Fibroblast of lung (primary cell): ENCODE results near the gene TCF4. TPM values are rescaled to one million over a fixed set of nuclear protein-coding genes. Genes with fewer than 3 reads are reported as not detected.

Source experiments
- DNase-seq, 2 donors: peaks; one replicate each; pipeline versions ENCODE4 v3.0.0 to v3.0.0-alpha.2; 2010; ENCODE audit warnings: low read depth in 2 of 2
- H2AFZ ChIP-seq: 2 replicates; pipeline ENCODE4 v1.5.1; 2012; ENCODE audit warnings: low read length, control low read depth, inconsistent platforms
- H3K27ac ChIP-seq: 2 replicates; pipeline ENCODE4 v1.5.1; 2011; ENCODE audit warnings: low read length, control low read depth; ENCODE audit not compliant: insufficient read depth
- H3K27me3 ChIP-seq: 2 replicates; pipeline ENCODE4 v1.5.1; 2011; ENCODE audit warnings: mild to moderate bottlenecking, low read length; ENCODE audit not compliant: control insufficient read depth, insufficient read depth
- H3K36me3 ChIP-seq: 2 replicates; pipeline ENCODE4 v1.5.1; 2011; ENCODE audit warnings: low read length; ENCODE audit not compliant: control insufficient read depth, insufficient read depth
- H3K4me1 ChIP-seq: 2 replicates; pipeline ENCODE4 v1.5.1; 2011; ENCODE audit warnings: low read length; ENCODE audit not compliant: control insufficient read depth, insufficient read depth; ENCODE audit errors: extremely low read depth
- H3K4me2 ChIP-seq: 2 replicates; pipeline ENCODE4 v1.5.1; 2011; ENCODE audit warnings: low read length, control low read depth; ENCODE audit not compliant: insufficient read depth; ENCODE audit errors: extremely low read depth
- H3K4me3 ChIP-seq, 4 experiments: fragments of 200-600 bp in 1 of 4; sonication (generic) in 1 of 4; replicated peaks in 1 of 4; 2 replicates each; pipeline ENCODE4 v1.5.1; 2011 to 2016; ENCODE audit warnings: low read length in 4 of 4, low read depth in 3 of 4, mild to moderate bottlenecking in 3 of 4, control low read depth in 2 of 4, inconsistent platforms in 1 of 4, mixed read lengths in 1 of 4; ENCODE audit not compliant: insufficient read depth in 1 of 4; ENCODE audit errors: control extremely low read depth in 1 of 4
- H3K79me2 ChIP-seq: 2 replicates; pipeline ENCODE4 v1.5.1; 2012; ENCODE audit warnings: mild to moderate bottlenecking, low read length, inconsistent platforms; ENCODE audit not compliant: control insufficient read depth, insufficient read depth
- H3K9ac ChIP-seq: 2 replicates; pipeline ENCODE4 v1.5.1; 2011; ENCODE audit warnings: mild to moderate bottlenecking, low read length, control low read depth; ENCODE audit not compliant: insufficient read depth
- H3K9me3 ChIP-seq: 2 replicates; pipeline ENCODE4 v1.5.1; 2012; ENCODE audit warnings: low read depth, low read length; ENCODE audit not compliant: control insufficient read depth, insufficient read depth
- H4K20me1 ChIP-seq: 2 replicates; pipeline ENCODE4 v1.5.1; 2011; ENCODE audit warnings: low read length; ENCODE audit not compliant: control insufficient read depth, insufficient read depth; ENCODE audit errors: extremely low read depth
- CTCF ChIP-seq, 2 donors: IDR thresholded peaks in 1 of 2; conservative IDR thresholded peaks in 1 of 2; 1 replicate in 1 of 2; 2 replicates in 1 of 2; pipeline ENCODE4 v1.5.1; 2011 to 2012; ENCODE audit warnings: low read length in 2 of 2, control low read depth in 1 of 2, inconsistent platforms in 1 of 2, low read depth in 1 of 2, mild to moderate bottlenecking in 1 of 2
- EZH2 ChIP-seq: IDR thresholded peaks from 2 replicates; pipeline ENCODE4 v1.5.1; 2012; ENCODE audit warnings: low read length, control low read depth, mild to moderate bottlenecking; ENCODE audit errors: missing control alignments
- polyA plus RNA-seq, 2 donors: library from polyadenylated mRNA; depleted of rRNA in 1 of 2; stranded (reverse) in 1 of 2; unstranded in 1 of 2; fragments of >200 nt; gene quantifications; 2 replicates each; pipeline ENCODE4 v1.2.1, GENCODE V29; 2011 to 2012; ENCODE audit warnings: missing spikeins in 1 of 2
- total RNA-seq: library from RNA; depleted of rRNA; stranded (reverse); fragments of >200 nt; gene quantifications from 2 replicates; pipeline ENCODE4 v1.2.1, GENCODE V29; 2014

Gene TCF4
- total and polyA plus RNA-seq, 2 donors (not counting 1 experiment from before 2014, with no cell fraction given) = 48.9 to 57.6 TPM

- no peak for DNase-seq
- H3K4me2 ChIP-seq = no peak overlapping the region
- H3K9ac ChIP-seq = no peak overlapping the region
- H3K27ac ChIP-seq = no peak overlapping the region
- H3K9me3 ChIP-seq = no peaks in the 10 kb centered on the region
- no peak overlapping the region for H3K4me3 ChIP-seq
- H3K27me3 ChIP-seq = no peaks in the 10 kb centered on the region
- no peaks in the 10 kb centered on the region for H3K4me1 ChIP-seq
- H4K20me1 ChIP-seq = no peaks in the 10 kb centered on the region
- no peak overlapping the region for H2AFZ ChIP-seq
- no peaks in the 10 kb centered on the region for H3K36me3 ChIP-seq
- no peak for TF ChIP-seq EZH2
- H3K79me2 ChIP-seq = peaks cover 2% of the 10 kb centered on the region
Measured at GRCh38 chr18:55414475-55414874, 173.5 kb downstream of the TCF4 start.

GRCh38 chr18:55413474-55413873, 174.5 kb downstream of the TCF4 start:
- TF ChIP-seq EZH2 (no peak), CTCF (conservative IDR thresholded peaks at IDR 0.05 in 1 of 2, IDR thresholded peaks at IDR 0.05 in 1 of 2; ENCODE audit: low read depth in 1 of 2, low read length in 2 of 2) (no peak)
- Histone ChIP-seq H4K20me1 (no peaks in the 10 kb centered on the region), H3K4me2 (no peak overlapping the region), H3K9ac (no peak overlapping the region), H3K36me3 (no peaks in the 10 kb centered on the region), H3K4me3 (no peak overlapping the region), H3K9me3 (no peaks in the 10 kb centered on the region), H3K27ac (no peak overlapping the region), H3K79me2 (peaks cover 2% of the 10 kb centered on the region), H2AFZ (no peak overlapping the region), H3K27me3 (no peaks in the 10 kb centered on the region), H3K4me1 (no peaks in the 10 kb centered on the region)
- DNase-seq = peak in 1 of 2 donors; percentile 62

- Histone ChIP-seq H3K4me2 (no peak overlapping the region), H3K9me3 (no peaks in the 10 kb centered on the region), H3K79me2 (peaks cover 7% of the 10 kb centered on the region), H3K27ac (no peak overlapping the region), H3K4me1 (peaks cover 8% of the 10 kb centered on the region), H3K9ac (no peak overlapping the region), H3K36me3 (no peaks in the 10 kb centered on the region), H2AFZ (no peak overlapping the region), H3K4me3 (no peak overlapping the region), H4K20me1 (no peaks in the 10 kb centered on the region), H3K27me3 (no peaks in the 10 kb centered on the region)
- TF ChIP-seq CTCF (conservative IDR thresholded peaks at IDR 0.05 in 1 of 2, IDR thresholded peaks at IDR 0.05 in 1 of 2; ENCODE audit: low read depth in 1 of 2, low read length in 2 of 2) = no peak
- no peak for TF ChIP-seq EZH2
- DNase-seq = no peak
Measured at GRCh38 chr18:55407774-55408535, 180.0 kb downstream of the TCF4 start.
